ENCODE measurements around the gene FANCD2OS.

The FANCD2OS gene, protein sequence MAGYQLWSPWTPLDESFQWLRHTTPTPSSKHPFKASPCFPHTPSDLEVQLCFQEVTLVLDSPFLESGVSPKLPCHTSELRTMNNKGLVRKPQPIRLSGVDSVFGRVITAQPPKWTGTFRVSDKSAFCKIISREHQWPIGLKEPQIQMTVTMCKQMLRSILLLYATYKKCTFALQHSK
- 0 reads per million in 3 donors for total RNA-seq

DNA sequence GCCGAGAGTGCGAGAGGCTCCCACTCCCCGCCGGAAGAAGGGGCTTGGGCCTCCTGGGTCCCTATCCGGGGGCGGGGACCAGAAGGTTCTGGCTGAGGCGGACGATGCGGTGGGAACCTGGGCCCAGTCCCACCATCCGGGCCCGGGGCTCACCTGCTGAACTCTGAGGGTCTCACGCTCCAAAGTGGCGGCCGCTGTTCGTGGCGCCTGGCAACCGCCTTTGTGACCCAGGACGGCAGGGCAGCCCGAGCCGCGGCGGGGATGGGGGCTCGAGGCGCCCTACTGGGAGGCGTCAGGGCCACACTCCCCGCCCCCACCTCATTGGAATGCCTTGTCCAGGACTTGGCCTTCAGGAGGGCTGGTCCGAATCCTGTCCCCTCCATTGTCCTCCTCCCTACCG, at the start of gene FANCD2OS:
Gene FANCD2OS, minus strand, starts transcription at position 165 of the 400 bp plus-strand sequence. CDS start 3,481 bp downstream, outside the sequence.
- H3K27me3 ChIP-seq (replicated peaks; ENCODE audit: control insufficient read depth, insufficient read depth, low read length, poor library complexity, severe bottlenecking): no peaks in the 10 kb centered on the region

GRCh38 chr3:10157031-10157430, 49.0 kb upstream of the FANCD2OS start:
- Histone ChIP-seq H3K9me3 (ENCODE audit: control insufficient read depth, low read length) (no peaks in the 10 kb centered on the region), H3K4me1 (ENCODE audit: control insufficient read depth, insufficient read depth, low read length, poor library complexity, severe bottlenecking) (no peaks in the 10 kb centered on the region), H3K27me3 (replicated peaks; ENCODE audit: control insufficient read depth, insufficient read depth, low read length, poor library complexity, severe bottlenecking) (no peaks in the 10 kb centered on the region), H3K27ac (ENCODE audit: insufficient read depth, low read length, poor library complexity, severe bottlenecking) (no peak overlapping the region), H3K4me3 (ENCODE audit: insufficient read depth, low read depth, low read length, poor library complexity, severe bottlenecking) (no peak overlapping the region), H3K36me3 (ENCODE audit: control insufficient read depth, insufficient read depth, low read length) (peaks cover 6% of the 10 kb centered on the region)
- DNase-seq: no peak

More for the DNA sequence above, at the start of gene FANCD2OS:
- Histone ChIP-seq H3K27ac (ENCODE audit: insufficient read depth, low read length, poor library complexity, severe bottlenecking) (no peak within 1 kb of the TSS), H3K36me3 (ENCODE audit: control insufficient read depth, insufficient read depth, low read length) (no peaks in the 10 kb centered on the region), H3K4me3 (ENCODE audit: insufficient read depth, low read depth, low read length, poor library complexity, severe bottlenecking) (no peak within 1 kb of the TSS), H3K4me1 (ENCODE audit: control insufficient read depth, insufficient read depth, low read length, poor library complexity, severe bottlenecking) (no peaks in the 10 kb centered on the region), H3K9me3 (ENCODE audit: control insufficient read depth, low read length) (no peaks in the 10 kb centered on the region)
- no peak for DNase-seq

DNA sequence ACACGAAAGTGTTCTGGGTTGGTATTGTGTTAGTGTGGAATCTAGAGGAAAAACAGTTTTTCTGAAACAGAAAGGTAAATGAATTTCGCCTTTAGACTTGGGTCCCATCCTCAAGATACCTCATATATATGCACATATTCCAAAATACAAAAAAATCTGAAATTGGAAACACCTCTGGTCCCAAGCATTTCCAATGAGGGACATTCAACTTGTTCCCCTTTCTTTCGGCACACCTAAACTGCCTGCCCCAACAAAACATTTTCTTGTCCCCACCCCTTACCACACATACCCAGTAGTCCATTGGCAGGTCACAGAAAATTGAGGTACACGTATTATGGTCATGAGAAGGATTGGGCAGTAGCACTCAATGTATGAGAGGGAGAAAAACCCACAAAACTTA, 47.6 kb upstream of the FANCD2OS start:
- Histone ChIP-seq H3K27me3 (replicated peaks; ENCODE audit: control insufficient read depth, insufficient read depth, low read length, poor library complexity, severe bottlenecking) (no peaks in the 10 kb centered on the region), H3K4me3 (ENCODE audit: insufficient read depth, low read depth, low read length, poor library complexity, severe bottlenecking) (no peak overlapping the region), H3K36me3 (ENCODE audit: control insufficient read depth, insufficient read depth, low read length) (peaks cover 19% of the 10 kb centered on the region), H3K4me1 (ENCODE audit: control insufficient read depth, insufficient read depth, low read length, poor library complexity, severe bottlenecking) (no peaks in the 10 kb centered on the region), H3K27ac (ENCODE audit: insufficient read depth, low read length, poor library complexity, severe bottlenecking) (no peak overlapping the region), H3K9me3 (ENCODE audit: control insufficient read depth, low read length) (no peaks in the 10 kb centered on the region)
- DNase-seq: no peak

- H3K36me3 ChIP-seq (ENCODE audit: control insufficient read depth, insufficient read depth, low read length): peaks cover 24% of the 10 kb centered on the region
- no peaks in the 10 kb centered on the region for H3K27me3 ChIP-seq (replicated peaks; ENCODE audit: control insufficient read depth, insufficient read depth, low read length, poor library complexity, severe bottlenecking)
- no peaks in the 10 kb centered on the region for H3K9me3 ChIP-seq (ENCODE audit: control insufficient read depth, low read length)
- no peak overlapping the region for H3K4me3 ChIP-seq (ENCODE audit: insufficient read depth, low read depth, low read length, poor library complexity, severe bottlenecking)
- no peak overlapping the region for H3K27ac ChIP-seq (ENCODE audit: insufficient read depth, low read length, poor library complexity, severe bottlenecking)
- no peaks in the 10 kb centered on the region for H3K4me1 ChIP-seq (ENCODE audit: control insufficient read depth, insufficient read depth, low read length, poor library complexity, severe bottlenecking)
- DNase-seq: no peak
These were observed 47.0 kb upstream of the FANCD2OS start for GRCh38 chr3:10155123-10155472.

GRCh38 chr3:10154335-10155122, 46.5 kb upstream of the FANCD2OS start:
- Histone ChIP-seq H3K4me1 (ENCODE audit: control insufficient read depth, insufficient read depth, low read length, poor library complexity, severe bottlenecking) (no peaks in the 10 kb centered on the region), H3K27ac (ENCODE audit: insufficient read depth, low read length, poor library complexity, severe bottlenecking) (no peak overlapping the region), H3K27me3 (replicated peaks; ENCODE audit: control insufficient read depth, insufficient read depth, low read length, poor library complexity, severe bottlenecking) (no peaks in the 10 kb centered on the region), H3K36me3 (ENCODE audit: control insufficient read depth, insufficient read depth, low read length) (peaks cover 30% of the 10 kb centered on the region), H3K4me3 (ENCODE audit: insufficient read depth, low read depth, low read length, poor library complexity, severe bottlenecking) (no peak overlapping the region), H3K9me3 (ENCODE audit: control insufficient read depth, low read length) (no peaks in the 10 kb centered on the region)
- DNase-seq: no peak

DNA sequence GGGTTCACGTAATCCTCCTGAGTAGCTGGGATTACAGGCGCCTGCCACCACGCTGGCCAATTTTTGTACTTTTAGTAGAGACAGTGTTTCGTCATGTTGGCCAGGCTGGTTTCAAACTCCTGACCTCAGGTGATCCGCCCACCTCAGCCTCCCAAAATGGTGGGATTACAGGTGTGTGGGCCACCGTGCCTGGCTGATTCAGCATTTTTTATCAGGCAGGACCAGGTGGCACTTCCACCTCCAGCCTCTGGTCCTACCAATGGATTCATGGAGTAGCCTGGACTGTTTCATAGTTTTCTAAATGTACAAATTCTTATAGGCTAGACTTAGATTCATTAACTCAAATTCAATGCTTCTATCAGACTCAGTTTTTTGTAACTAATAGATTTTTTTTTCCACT, 42.9 kb upstream of the FANCD2OS start:
- H3K36me3 ChIP-seq (ENCODE audit: control insufficient read depth, insufficient read depth, low read length): peaks cover 41% of the 10 kb centered on the region
- no peaks in the 10 kb centered on the region for H3K9me3 ChIP-seq (ENCODE audit: control insufficient read depth, low read length)
- H3K27me3 ChIP-seq (replicated peaks; ENCODE audit: control insufficient read depth, insufficient read depth, low read length, poor library complexity, severe bottlenecking): no peaks in the 10 kb centered on the region
- DNase-seq: no peak
- H3K4me3 ChIP-seq (ENCODE audit: insufficient read depth, low read depth, low read length, poor library complexity, severe bottlenecking): no peak overlapping the region
- H3K27ac ChIP-seq (ENCODE audit: insufficient read depth, low read length, poor library complexity, severe bottlenecking): no peak overlapping the region
- no peaks in the 10 kb centered on the region for H3K4me1 ChIP-seq (ENCODE audit: control insufficient read depth, insufficient read depth, low read length, poor library complexity, severe bottlenecking)

- no peak for DNase-seq
- H3K27ac ChIP-seq (ENCODE audit: insufficient read depth, low read length, poor library complexity, severe bottlenecking): no peak overlapping the region
- peaks cover 3% of the 10 kb centered on the region for H3K4me1 ChIP-seq (ENCODE audit: control insufficient read depth, insufficient read depth, low read length, poor library complexity, severe bottlenecking)
- H3K36me3 ChIP-seq (ENCODE audit: control insufficient read depth, insufficient read depth, low read length): peaks cover 37% of the 10 kb centered on the region
- no peaks in the 10 kb centered on the region for H3K9me3 ChIP-seq (ENCODE audit: control insufficient read depth, low read length)
- no peaks in the 10 kb centered on the region for H3K27me3 ChIP-seq (replicated peaks; ENCODE audit: control insufficient read depth, insufficient read depth, low read length, poor library complexity, severe bottlenecking)
- H3K4me3 ChIP-seq (ENCODE audit: insufficient read depth, low read depth, low read length, poor library complexity, severe bottlenecking): no peak overlapping the region
These were observed 41.2 kb upstream of the FANCD2OS start for GRCh38 chr3:10149226-10149625.

GRCh38 chr3:10145685-10146084, 37.6 kb upstream of the FANCD2OS start:
- no peak overlapping the region for H3K4me3 ChIP-seq (ENCODE audit: insufficient read depth, low read depth, low read length, poor library complexity, severe bottlenecking)

DNA sequence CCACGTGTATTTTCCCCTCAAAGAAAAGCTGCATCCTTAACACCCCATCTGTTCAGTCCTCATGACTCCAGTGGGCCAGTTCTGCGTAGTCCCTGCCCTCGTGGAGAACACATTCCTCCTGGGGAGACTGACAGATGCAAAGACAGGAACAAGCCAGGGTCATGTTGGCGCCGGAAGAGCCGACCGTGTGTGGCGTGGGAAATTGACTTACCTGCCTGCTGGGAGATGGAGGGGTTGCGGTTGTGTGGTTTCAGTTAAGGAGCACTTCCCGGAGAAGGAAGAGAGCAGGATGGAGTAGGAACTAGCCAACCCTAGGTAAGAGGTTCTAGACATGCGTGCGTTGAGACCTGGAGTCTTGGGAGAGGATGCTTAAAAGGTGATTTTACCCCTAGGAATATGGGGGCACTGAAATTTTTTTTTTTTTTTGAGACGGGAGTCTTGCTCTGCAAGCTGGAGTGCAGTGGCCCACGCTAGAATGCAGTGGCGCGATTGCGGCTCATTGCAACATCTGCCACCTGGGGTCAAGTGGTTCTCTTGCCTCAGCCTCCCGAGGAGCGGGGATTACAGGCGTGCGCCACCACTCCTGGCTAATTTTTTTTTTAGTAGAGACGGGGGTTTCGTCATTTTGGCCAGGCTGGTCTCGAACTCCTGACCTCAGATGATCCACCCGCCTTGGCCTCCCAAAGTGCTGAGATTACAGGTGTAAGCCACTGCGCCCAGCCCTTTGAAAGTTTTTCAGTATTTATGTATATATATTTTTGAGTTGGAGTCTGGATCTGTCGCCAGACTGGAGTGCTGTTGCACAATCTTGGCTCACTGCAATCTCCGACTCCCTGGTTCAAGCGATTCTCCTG, 34.9 kb upstream of the FANCD2OS start:
- Histone ChIP-seq H3K27ac (ENCODE audit: insufficient read depth, low read length, poor library complexity, severe bottlenecking) (peak overlapping the region; percentile 90), H3K4me3 (ENCODE audit: insufficient read depth, low read depth, low read length, poor library complexity, severe bottlenecking) (peak overlapping the region; percentile 86), H3K9me3 (ENCODE audit: control insufficient read depth, low read length) (no peaks in the 10 kb centered on the region), H3K27me3 (replicated peaks; ENCODE audit: control insufficient read depth, insufficient read depth, low read length, poor library complexity, severe bottlenecking) (no peaks in the 10 kb centered on the region), H3K36me3 (ENCODE audit: control insufficient read depth, insufficient read depth, low read length) (peaks cover 6% of the 10 kb centered on the region), H3K4me1 (ENCODE audit: control insufficient read depth, insufficient read depth, low read length, poor library complexity, severe bottlenecking) (peaks cover 11% of the 10 kb centered on the region)
- peak in 1 of 3 donors; percentile 18 for DNase-seq

More at GRCh38 chr3:10145685-10146084, 37.6 kb upstream of the FANCD2OS start:
- Histone ChIP-seq H3K9me3 (ENCODE audit: control insufficient read depth, low read length) (no peaks in the 10 kb centered on the region), H3K27ac (ENCODE audit: insufficient read depth, low read length, poor library complexity, severe bottlenecking) (no peak overlapping the region), H3K27me3 (replicated peaks; ENCODE audit: control insufficient read depth, insufficient read depth, low read length, poor library complexity, severe bottlenecking) (no peaks in the 10 kb centered on the region), H3K4me1 (ENCODE audit: control insufficient read depth, insufficient read depth, low read length, poor library complexity, severe bottlenecking) (peaks cover 11% of the 10 kb centered on the region), H3K36me3 (ENCODE audit: control insufficient read depth, insufficient read depth, low read length) (peaks cover 23% of the 10 kb centered on the region)
- DNase-seq: no peak
